DOHH2 (cell line): ENCODE data around the gene ZKSCAN3.

Source experiments
- H3F3A ChIP-seq: fragments of 200-600 bp; sonication (generic), shearing (Covaris generic); 2 replicates; pipeline ENCODE4 v1.6.0; 2016; ENCODE audit warnings: antibody characterized with exemption, mild to moderate bottlenecking; ENCODE audit not compliant: control insufficient read depth, insufficient read depth
- H3K27ac ChIP-seq: fragments of 200-600 bp; sonication (generic); 2 replicates; pipeline ENCODE4 v1.5.1; 2014; ENCODE audit warnings: low read depth, mild to moderate bottlenecking, low read length, moderate library complexity
- H3K27me3 ChIP-seq: fragments of 200-600 bp; sonication (generic); 2 replicates; pipeline ENCODE4 v1.6.1; 2014; ENCODE audit warnings: mild to moderate bottlenecking, low read length, mixed read lengths; ENCODE audit not compliant: control insufficient read depth
- H3K36me3 ChIP-seq: fragments of 200-600 bp; sonication (generic); 2 replicates; pipeline ENCODE4 v1.6.1; 2014; ENCODE audit warnings: mild to moderate bottlenecking, low read length, moderate library complexity, mixed read lengths; ENCODE audit not compliant: control insufficient read depth
- H3K4me1 ChIP-seq: fragments of 200-600 bp; sonication (generic); 2 replicates; pipeline ENCODE4 v1.6.1; 2014; ENCODE audit warnings: mild to moderate bottlenecking, low read length, mixed read lengths; ENCODE audit not compliant: control insufficient read depth
- H3K4me2 ChIP-seq: fragments of 200-600 bp; sonication (generic); 2 replicates; pipeline ENCODE4 v1.6.0; 2014; ENCODE audit warnings: mild to moderate bottlenecking, low read length, moderate library complexity
- H3K4me3 ChIP-seq: fragments of 200-600 bp; sonication (generic); 2 replicates; pipeline ENCODE4 v1.5.1; 2014; ENCODE audit warnings: mild to moderate bottlenecking, low read length, mixed read lengths
- H3K79me2 ChIP-seq: fragments of 200-600 bp; sonication (generic); 2 replicates; pipeline ENCODE4 v1.6.1; 2014; ENCODE audit warnings: mild to moderate bottlenecking, low read length, mixed read lengths; ENCODE audit not compliant: control insufficient read depth
- H3K9me2 ChIP-seq: fragments of 200-600 bp; sonication (generic); replicated peaks from 2 replicates; pipeline ENCODE4 v1.6.1; 2014; ENCODE audit warnings: mild to moderate bottlenecking, low read length, mixed read lengths; ENCODE audit not compliant: control insufficient read depth
- H3K9me3 ChIP-seq: fragments of 200-600 bp; sonication (generic); 2 replicates; pipeline ENCODE4 v1.6.1; 2014; ENCODE audit warnings: antibody characterized with exemption, low read length, mixed read lengths; ENCODE audit not compliant: control insufficient read depth, insufficient read depth
- H4K20me1 ChIP-seq: fragments of 200-600 bp; sonication (generic); 2 replicates; pipeline ENCODE4 v1.6.0; 2014; ENCODE audit warnings: low read depth, mild to moderate bottlenecking, antibody characterized with exemption, low read length, moderate library complexity; ENCODE audit not compliant: control insufficient read depth, insufficient read depth
- CTCF ChIP-seq: fragments of 200-600 bp; sonication (generic); IDR thresholded peaks from one replicate; pipeline ENCODE4 v1.5.1; 2014; ENCODE audit warnings: antibody characterized with exemption, mild to moderate bottlenecking, low read depth, low read length; ENCODE audit not compliant: poor library complexity, severe bottlenecking
- EZH2phosphoT487 ChIP-seq: fragments of 200-600 bp; sonication (generic); IDR thresholded peaks from 2 replicates; pipeline ENCODE4 v1.6.1; 2017; ENCODE audit warnings: borderline replicate concordance, mild to moderate bottlenecking, antibody characterized with exemption, low read length, moderate library complexity, mixed read lengths

ZKSCAN3 gene

GRCh38 chr6:28354688-28355554 lies 5.2 kb downstream of the ZKSCAN3 start:
- Histone ChIP-seq H3K79me2 (peaks cover 43% of the 10 kb centered on the region), H3K4me2 (peak overlapping the region; percentile 93), H3K4me1 (peaks cover 29% of the 10 kb centered on the region), H3K27ac (no peak overlapping the region), H3K9me3 (peaks cover 8% of the 10 kb centered on the region; the same call in 1 of the 2 replicates), H3K9me2 (no peaks in the 10 kb centered on the region), H3K36me3 (peaks cover 8% of the 10 kb centered on the region), H3F3A (no peaks in the 10 kb centered on the region), H4K20me1 (no peaks in the 10 kb centered on the region), H3K27me3 (no peaks in the 10 kb centered on the region), H3K4me3 (peak overlapping the region; percentile 80; the same call in 1 of the 2 replicates)
- TF ChIP-seq CTCF: no peak
- no peak for TF ChIP-seq EZH2phosphoT487

GRCh38 chr6:28355743-28356665 lies 6.3 kb downstream of the ZKSCAN3 start:
- peak; percentile 72 for TF ChIP-seq CTCF
- TF ChIP-seq EZH2phosphoT487: no peak

GRCh38 chr6:28356666-28357020 lies 6.9 kb downstream of the ZKSCAN3 start:
- no peak overlapping the region for H3K4me3 ChIP-seq
- no peaks in the 10 kb centered on the region for H3K9me2 ChIP-seq
- H3K27me3 ChIP-seq: no peaks in the 10 kb centered on the region
- H3K36me3 ChIP-seq: peaks cover 8% of the 10 kb centered on the region
- H3K4me1 ChIP-seq: peaks cover 16% of the 10 kb centered on the region
- no peaks in the 10 kb centered on the region for H4K20me1 ChIP-seq
- no peaks in the 10 kb centered on the region for H3F3A ChIP-seq
- H3K4me2 ChIP-seq: peak overlapping the region; percentile 93; the same call in 1 of the 2 replicates
- no peak overlapping the region for H3K27ac ChIP-seq
- TF ChIP-seq CTCF: no peak
- no peak for TF ChIP-seq EZH2phosphoT487
- peaks cover 25% of the 10 kb centered on the region for H3K79me2 ChIP-seq
- H3K9me3 ChIP-seq: peaks cover 8% of the 10 kb centered on the region; the same call in 1 of the 2 replicates

More at GRCh38 chr6:28355743-28356665, 6.3 kb downstream of the ZKSCAN3 start:
- peaks cover 22% of the 10 kb centered on the region for H3K4me1 ChIP-seq
- H3K9me2 ChIP-seq: no peaks in the 10 kb centered on the region
- no peaks in the 10 kb centered on the region for H4K20me1 ChIP-seq
- H3F3A ChIP-seq: no peaks in the 10 kb centered on the region
- peaks cover 8% of the 10 kb centered on the region for H3K36me3 ChIP-seq
- H3K4me2 ChIP-seq: peak overlapping the region; percentile 93
- H3K27me3 ChIP-seq: no peaks in the 10 kb centered on the region
- H3K4me3 ChIP-seq: peak overlapping the region; percentile 80
- H3K79me2 ChIP-seq: peaks cover 32% of the 10 kb centered on the region
- no peak overlapping the region for H3K27ac ChIP-seq
- peaks cover 8% of the 10 kb centered on the region; the same call in 1 of the 2 replicates for H3K9me3 ChIP-seq
